Smooth muscle cell (in vitro differentiated cells): ENCODE measurements around the gene ZFAND2B. TPM values are rescaled to one million over a fixed set of nuclear protein-coding genes. Genes with fewer than 3 reads are reported as not detected.
A peak's percentile ranks its signal among the peaks of the same experiment; 100 is the strongest.
"Not testable (repeated sequence)": the region's sequence is repeated elsewhere in the genome, so short reads cannot be mapped to it uniquely, and the experiment has no call there.

ENCODE experiments used
- DNase-seq: peaks from one replicate; lab custom pipeline; 2025; ENCODE audit not compliant: unreplicated experiment; lab: John Stamatoyannopoulos, UW
- H2AFZ ChIP-seq: fragments of 200-600 bp; sonication (generic); 2 replicates; pipeline ENCODE4 v1.6.0; 2016; ENCODE audit warnings: antibody characterized with exemption, low read depth, mild to moderate bottlenecking
- H3F3A ChIP-seq: fragments of 200-600 bp; sonication (generic); 2 replicates; pipeline ENCODE4 v1.6.0; 2017; ENCODE audit warnings: antibody characterized with exemption, low read depth
- H3K27ac ChIP-seq: fragments of 200-600 bp; sonication (generic); 2 replicates; pipeline ENCODE4 v1.5.1; 2016; ENCODE audit warnings: low read depth, mild to moderate bottlenecking
- H3K27me3 ChIP-seq: fragments of 200-600 bp; sonication (generic); 2 replicates; pipeline ENCODE4 v1.6.1; 2016; ENCODE audit warnings: low read depth, mild to moderate bottlenecking
- H3K36me3 ChIP-seq: fragments of 200-600 bp; sonication (generic); 2 replicates; pipeline ENCODE4 v1.5.1; 2016; ENCODE audit warnings: low read depth
- H3K4me1 ChIP-seq: fragments of 200-600 bp; sonication (generic); 2 replicates; pipeline ENCODE4 v1.5.1; 2016; ENCODE audit warnings: low read depth
- H3K4me2 ChIP-seq: fragments of 200-600 bp; sonication (generic); 2 replicates; pipeline ENCODE4 v1.6.0; 2016; ENCODE audit warnings: mild to moderate bottlenecking
- H3K4me3 ChIP-seq: fragments of 200-600 bp; sonication (generic); 2 replicates; pipeline ENCODE4 v1.5.1; 2016; ENCODE audit warnings: mild to moderate bottlenecking
- H3K79me2 ChIP-seq: fragments of 200-600 bp; sonication (generic); 2 replicates; pipeline ENCODE4 v1.6.0; 2016; ENCODE audit warnings: low read depth, mild to moderate bottlenecking
- H3K9ac ChIP-seq: fragments of 200-600 bp; sonication (generic); 2 replicates; pipeline ENCODE4 v1.6.0; 2016; ENCODE audit warnings: low read depth
- H3K9me3 ChIP-seq: fragments of 200-600 bp; sonication (generic); replicated peaks from 2 replicates; pipeline ENCODE4 v1.5.1; 2016; ENCODE audit warnings: low read depth
- H4K20me1 ChIP-seq: fragments of 200-600 bp; sonication (generic); 2 replicates; pipeline ENCODE4 v1.6.0; 2016; ENCODE audit warnings: low read depth
- WGBS: methylation state at CpG from one replicate; pipeline ENCODE4 v1.1.7; 2016; ENCODE audit warnings: low lambda C conversion rate; 5-methylcytosine and 5-hydroxymethylcytosine counted together
- polyA plus RNA-seq: library from polyadenylated mRNA; unstranded; fragments of >200 nt; fragmentation: Nextera tagmentation; extraction: Ambion mirVana; gene quantifications from 2 replicates; pipeline ENCODE4 v1.2.1, GENCODE V29; 2016
- total RNA-seq: library from RNA; depleted of rRNA; stranded (reverse); fragments of >200 nt; gene quantifications from 2 replicates; pipeline ENCODE4 v1.2.3, GENCODE V29; 2014
- TF ChIP-seq, protein P1 (sequence below): fragments of 200-600 bp; sonication (generic); IDR thresholded peaks from 2 replicates; pipeline ENCODE4 v1.5.1; 2017; ENCODE audit warnings: borderline replicate concordance, mild to moderate bottlenecking, antibody characterized with exemption; ENCODE audit not compliant: insufficient read depth, poor library complexity, severe bottlenecking

The ZFAND2B gene
- total and polyA plus RNA-seq, 2 experiments from 2014 or later = 19.1 to 48.3 TPM

DNA sequence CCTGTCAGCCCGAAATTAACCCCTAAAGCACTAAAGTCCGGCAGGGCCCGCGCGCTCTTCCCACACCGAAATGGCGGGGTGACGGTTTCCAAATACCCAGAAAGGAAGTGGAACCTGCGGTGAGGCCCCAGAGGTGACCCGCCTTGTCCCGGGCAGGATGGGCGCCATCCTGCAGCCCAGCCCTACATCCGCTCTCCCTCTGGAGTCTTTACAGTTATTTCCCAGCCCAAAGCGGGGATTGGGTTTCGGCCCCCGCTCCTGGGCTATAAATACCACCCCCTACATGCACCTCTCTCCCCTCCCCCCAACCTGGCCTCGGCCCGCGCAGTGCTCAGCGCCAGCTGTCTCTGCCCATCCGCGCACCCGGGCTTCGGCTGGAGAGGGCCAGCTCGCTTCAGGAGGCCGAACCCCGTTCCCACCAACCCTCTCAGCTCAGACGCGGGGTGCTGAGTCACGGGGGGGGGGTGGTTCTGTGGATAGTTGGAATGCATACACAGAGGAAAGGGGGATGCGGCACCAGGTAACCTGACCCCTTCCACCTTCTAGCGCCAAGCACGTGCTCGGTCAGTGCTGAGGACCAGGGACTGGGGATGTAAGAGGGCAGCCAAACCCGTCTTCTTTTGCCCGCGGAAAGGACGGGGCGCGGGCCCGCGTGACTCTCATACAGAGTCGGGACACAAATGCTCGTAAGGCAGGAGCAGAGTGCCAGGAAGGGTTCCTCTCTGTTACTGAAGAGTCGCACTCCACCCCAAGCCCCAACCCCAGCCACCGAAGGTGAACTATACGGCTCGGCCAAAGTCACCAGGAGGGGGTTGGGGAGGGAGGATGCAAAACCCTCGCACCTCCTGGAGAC is 46.5 kb downstream of the ZFAND2B start, which contains the start of gene TUBA4B:
Gene TUBA4B (plus strand): TSS at position 344 of the 853 bp plus-strand sequence. CDS start 165 bp downstream, at position 509.
- no peaks in the 10 kb centered on the region for H3K36me3 ChIP-seq
- DNase-seq = no peak
- H3F3A ChIP-seq = peaks cover 17% of the 10 kb centered on the region
- no peaks in the 10 kb centered on the region for H3K9me3 ChIP-seq
- H4K20me1 ChIP-seq = no peaks in the 10 kb centered on the region
- TF ChIP-seq, protein P1, sequence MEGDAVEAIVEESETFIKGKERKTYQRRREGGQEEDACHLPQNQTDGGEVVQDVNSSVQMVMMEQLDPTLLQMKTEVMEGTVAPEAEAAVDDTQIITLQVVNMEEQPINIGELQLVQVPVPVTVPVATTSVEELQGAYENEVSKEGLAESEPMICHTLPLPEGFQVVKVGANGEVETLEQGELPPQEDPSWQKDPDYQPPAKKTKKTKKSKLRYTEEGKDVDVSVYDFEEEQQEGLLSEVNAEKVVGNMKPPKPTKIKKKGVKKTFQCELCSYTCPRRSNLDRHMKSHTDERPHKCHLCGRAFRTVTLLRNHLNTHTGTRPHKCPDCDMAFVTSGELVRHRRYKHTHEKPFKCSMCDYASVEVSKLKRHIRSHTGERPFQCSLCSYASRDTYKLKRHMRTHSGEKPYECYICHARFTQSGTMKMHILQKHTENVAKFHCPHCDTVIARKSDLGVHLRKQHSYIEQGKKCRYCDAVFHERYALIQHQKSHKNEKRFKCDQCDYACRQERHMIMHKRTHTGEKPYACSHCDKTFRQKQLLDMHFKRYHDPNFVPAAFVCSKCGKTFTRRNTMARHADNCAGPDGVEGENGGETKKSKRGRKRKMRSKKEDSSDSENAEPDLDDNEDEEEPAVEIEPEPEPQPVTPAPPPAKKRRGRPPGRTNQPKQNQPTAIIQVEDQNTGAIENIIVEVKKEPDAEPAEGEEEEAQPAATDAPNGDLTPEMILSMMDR = no peak
- H3K79me2 ChIP-seq = no peaks in the 10 kb centered on the region
- peaks cover 54% of the 10 kb centered on the region for H3K27me3 ChIP-seq
- peak within 1 kb of the TSS; percentile 45 for H3K9ac ChIP-seq
- peaks cover 20% of the 10 kb centered on the region for H3K4me1 ChIP-seq
- H3K4me2 ChIP-seq = peak within 1 kb of the TSS; percentile 92
- peak within 1 kb of the TSS; percentile 57 for H3K4me3 ChIP-seq
- H2AFZ ChIP-seq = peak within 1 kb of the TSS; percentile 71
- WGBS = 3% methylated on average over 49 of the region's 49 CpGs
- no peak within 1 kb of the TSS for H3K27ac ChIP-seq

DNA sequence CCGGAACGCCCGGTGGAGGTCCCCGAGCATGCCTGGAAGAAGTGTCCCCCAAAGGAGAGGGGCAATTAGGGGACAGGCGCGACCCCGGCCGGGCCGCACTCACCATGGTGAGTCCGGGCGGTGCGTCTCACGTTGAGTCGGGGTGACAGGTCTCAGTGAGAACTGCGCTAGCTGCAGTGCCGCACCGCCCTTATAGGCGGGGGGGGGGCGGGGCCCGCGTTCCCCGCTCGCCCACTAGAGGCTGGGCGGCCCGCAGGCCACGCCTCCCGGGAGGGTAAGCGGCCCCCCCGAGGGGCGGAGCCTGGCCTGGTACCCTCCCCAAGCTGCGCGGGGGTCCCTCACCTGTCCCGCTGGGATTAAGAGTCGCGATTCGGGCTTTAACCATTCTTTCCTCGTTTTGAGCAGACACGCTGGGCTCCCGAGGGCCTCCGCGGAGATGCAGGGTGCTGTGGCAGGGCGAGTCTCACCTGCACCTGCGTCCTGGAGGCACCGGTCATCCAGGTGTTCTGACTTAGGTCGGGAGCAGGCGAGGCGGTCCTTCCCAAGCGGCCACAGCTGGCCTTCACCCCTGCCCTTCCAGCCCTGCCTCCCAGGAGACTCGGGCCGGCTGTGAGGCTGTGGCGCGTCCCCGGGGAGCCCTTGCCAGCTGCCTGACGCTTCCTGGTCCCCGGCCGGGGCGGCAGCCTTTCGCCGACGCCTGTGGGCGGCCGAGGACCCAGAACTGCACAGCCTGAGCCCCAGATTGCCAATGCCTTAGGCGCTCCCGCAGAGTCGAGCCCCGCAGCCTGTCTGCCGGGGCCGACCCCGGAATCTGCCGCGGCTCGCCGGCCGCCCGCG is 47.4 kb downstream of the ZFAND2B start, which contains the start of gene TUBA4A:
Gene TUBA4A (minus strand): TSS at position 166 of the 837 bp plus-strand sequence. CDS start 60 bp downstream, at position 106.
- Histone ChIP-seq H2AFZ (peak within 1 kb of the TSS; percentile 71), H3K79me2 (no peaks in the 10 kb centered on the region), H3K27me3 (peaks cover 54% of the 10 kb centered on the region), H3K27ac (peak within 1 kb of the TSS; percentile 24), H3F3A (peaks cover 17% of the 10 kb centered on the region), H3K4me3 (peak within 1 kb of the TSS; percentile 57), H4K20me1 (no peaks in the 10 kb centered on the region), H3K36me3 (no peaks in the 10 kb centered on the region), H3K4me1 (peaks cover 20% of the 10 kb centered on the region), H3K9ac (peak within 1 kb of the TSS; percentile 45), H3K4me2 (peak within 1 kb of the TSS; percentile 92), H3K9me3 (no peaks in the 10 kb centered on the region)
- 3% methylated on average over 72 of the region's 76 CpGs for WGBS
- TF ChIP-seq, protein P1 = no peak
- no peak for DNase-seq

DNA sequence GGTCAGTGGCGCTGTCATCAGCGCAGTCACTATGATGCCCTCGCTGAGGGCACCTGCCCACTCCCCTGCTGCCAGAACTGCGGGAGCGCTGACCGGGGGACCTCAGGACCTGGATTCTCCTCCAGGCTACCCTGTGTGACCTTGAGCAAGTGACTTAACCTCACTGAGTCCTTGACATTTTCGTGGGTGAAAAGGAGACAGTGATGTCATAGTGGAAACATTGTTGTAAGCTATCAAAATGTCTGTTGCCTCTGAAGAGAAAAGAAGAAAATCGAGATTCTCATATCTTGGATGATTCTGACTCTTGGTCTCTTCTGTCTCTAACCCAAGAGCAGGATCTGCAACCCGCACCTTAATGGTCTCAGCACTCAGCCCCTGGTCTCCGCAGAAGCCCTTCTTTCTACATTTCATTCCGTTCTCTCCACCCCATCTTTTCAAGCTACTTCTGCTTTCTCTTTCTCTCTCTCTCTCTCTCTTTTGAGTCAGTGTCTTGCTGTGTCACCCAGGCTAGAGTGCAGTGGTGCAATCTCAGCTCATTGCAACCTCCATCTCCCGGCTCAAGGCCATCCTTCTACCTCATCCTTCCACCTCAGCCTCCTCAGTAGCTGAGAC is 48.1 kb downstream of the ZFAND2B start:
- Histone ChIP-seq H3K36me3 (no peaks in the 10 kb centered on the region), H3K4me1 (peaks cover 17% of the 10 kb centered on the region), H3K9ac (peak overlapping the region; percentile 45), H3K79me2 (no peaks in the 10 kb centered on the region), H3K27ac (peak overlapping the region; percentile 24), H2AFZ (peak overlapping the region; percentile 71), H3F3A (peaks cover 10% of the 10 kb centered on the region), H4K20me1 (no peaks in the 10 kb centered on the region), H3K27me3 (peaks cover 55% of the 10 kb centered on the region), H3K9me3 (no peaks in the 10 kb centered on the region), H3K4me3 (peak overlapping the region; percentile 57), H3K4me2 (peak overlapping the region; percentile 92)
- no peak for DNase-seq
- TF ChIP-seq, protein P1 = no peak
- 36% methylated on average over 12 of the region's 12 CpGs for WGBS

DNA sequence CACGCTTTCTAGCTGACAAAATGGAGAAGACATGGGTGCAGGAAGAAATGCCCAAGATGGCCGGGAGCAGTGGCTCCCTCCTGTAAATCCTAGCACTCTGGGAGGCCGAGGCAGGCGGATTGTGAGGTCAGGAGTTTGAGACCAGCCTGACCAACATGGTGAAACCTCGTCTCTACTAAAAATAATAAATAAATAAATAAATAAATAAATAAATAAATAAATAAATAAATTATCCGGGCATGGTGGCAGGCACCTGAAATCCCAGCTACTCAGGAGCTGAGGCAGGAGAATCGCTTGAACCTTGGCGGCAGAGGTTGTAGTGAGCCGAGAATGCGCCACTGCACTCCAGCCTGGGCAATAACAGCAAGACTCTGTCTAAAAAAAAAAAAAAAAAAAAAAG is 52.4 kb downstream of the ZFAND2B start:
- WGBS = 90% methylated on average over 10 of the region's 10 CpGs
- H3K4me3 ChIP-seq = not testable (repeated sequence)

More for the DNA sequence above, 52.4 kb downstream of the ZFAND2B start:
- not testable (repeated sequence) for DNase-seq, H3K36me3 ChIP-seq, H2AFZ ChIP-seq, H3F3A ChIP-seq, H3K4me2 ChIP-seq, H3K9ac ChIP-seq, H4K20me1 ChIP-seq, H3K27ac ChIP-seq, H3K9me3 ChIP-seq, H3K79me2 ChIP-seq, H3K4me1 ChIP-seq
- peaks cover 33% of the 10 kb centered on the region for H3K27me3 ChIP-seq
